Pulmonary artery endothelial cell (primary cell): ENCODE results near the gene CNTRL. TPM values are rescaled to one million over a fixed set of nuclear protein-coding genes. Genes with fewer than 3 reads are reported as not detected.
"Not testable (repeated sequence)": the region's sequence is repeated elsewhere in the genome, so short reads cannot be mapped to it uniquely, and the experiment has no call there.

Experiments used
- DNase-seq: peaks from one replicate; pipeline ENCODE4 v3.0.0-alpha.2; 2011; ENCODE audit warnings: low read depth, low spot score
- total RNA-seq: library from RNA; depleted of rRNA; stranded (reverse); fragments of >200 nt; gene quantifications from 2 replicates; pipeline ENCODE4 v1.2.3, GENCODE V29; 2014

Gene CNTRL, protein sequence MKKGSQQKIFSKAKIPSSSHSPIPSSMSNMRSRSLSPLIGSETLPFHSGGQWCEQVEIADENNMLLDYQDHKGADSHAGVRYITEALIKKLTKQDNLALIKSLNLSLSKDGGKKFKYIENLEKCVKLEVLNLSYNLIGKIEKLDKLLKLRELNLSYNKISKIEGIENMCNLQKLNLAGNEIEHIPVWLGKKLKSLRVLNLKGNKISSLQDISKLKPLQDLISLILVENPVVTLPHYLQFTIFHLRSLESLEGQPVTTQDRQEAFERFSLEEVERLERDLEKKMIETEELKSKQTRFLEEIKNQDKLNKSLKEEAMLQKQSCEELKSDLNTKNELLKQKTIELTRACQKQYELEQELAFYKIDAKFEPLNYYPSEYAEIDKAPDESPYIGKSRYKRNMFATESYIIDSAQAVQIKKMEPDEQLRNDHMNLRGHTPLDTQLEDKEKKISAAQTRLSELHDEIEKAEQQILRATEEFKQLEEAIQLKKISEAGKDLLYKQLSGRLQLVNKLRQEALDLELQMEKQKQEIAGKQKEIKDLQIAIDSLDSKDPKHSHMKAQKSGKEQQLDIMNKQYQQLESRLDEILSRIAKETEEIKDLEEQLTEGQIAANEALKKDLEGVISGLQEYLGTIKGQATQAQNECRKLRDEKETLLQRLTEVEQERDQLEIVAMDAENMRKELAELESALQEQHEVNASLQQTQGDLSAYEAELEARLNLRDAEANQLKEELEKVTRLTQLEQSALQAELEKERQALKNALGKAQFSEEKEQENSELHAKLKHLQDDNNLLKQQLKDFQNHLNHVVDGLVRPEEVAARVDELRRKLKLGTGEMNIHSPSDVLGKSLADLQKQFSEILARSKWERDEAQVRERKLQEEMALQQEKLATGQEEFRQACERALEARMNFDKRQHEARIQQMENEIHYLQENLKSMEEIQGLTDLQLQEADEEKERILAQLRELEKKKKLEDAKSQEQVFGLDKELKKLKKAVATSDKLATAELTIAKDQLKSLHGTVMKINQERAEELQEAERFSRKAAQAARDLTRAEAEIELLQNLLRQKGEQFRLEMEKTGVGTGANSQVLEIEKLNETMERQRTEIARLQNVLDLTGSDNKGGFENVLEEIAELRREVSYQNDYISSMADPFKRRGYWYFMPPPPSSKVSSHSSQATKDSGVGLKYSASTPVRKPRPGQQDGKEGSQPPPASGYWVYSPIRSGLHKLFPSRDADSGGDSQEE (N-terminal part only)
- 8.9 and 13.3 TPM in 2 replicates for total RNA-seq

DNA sequence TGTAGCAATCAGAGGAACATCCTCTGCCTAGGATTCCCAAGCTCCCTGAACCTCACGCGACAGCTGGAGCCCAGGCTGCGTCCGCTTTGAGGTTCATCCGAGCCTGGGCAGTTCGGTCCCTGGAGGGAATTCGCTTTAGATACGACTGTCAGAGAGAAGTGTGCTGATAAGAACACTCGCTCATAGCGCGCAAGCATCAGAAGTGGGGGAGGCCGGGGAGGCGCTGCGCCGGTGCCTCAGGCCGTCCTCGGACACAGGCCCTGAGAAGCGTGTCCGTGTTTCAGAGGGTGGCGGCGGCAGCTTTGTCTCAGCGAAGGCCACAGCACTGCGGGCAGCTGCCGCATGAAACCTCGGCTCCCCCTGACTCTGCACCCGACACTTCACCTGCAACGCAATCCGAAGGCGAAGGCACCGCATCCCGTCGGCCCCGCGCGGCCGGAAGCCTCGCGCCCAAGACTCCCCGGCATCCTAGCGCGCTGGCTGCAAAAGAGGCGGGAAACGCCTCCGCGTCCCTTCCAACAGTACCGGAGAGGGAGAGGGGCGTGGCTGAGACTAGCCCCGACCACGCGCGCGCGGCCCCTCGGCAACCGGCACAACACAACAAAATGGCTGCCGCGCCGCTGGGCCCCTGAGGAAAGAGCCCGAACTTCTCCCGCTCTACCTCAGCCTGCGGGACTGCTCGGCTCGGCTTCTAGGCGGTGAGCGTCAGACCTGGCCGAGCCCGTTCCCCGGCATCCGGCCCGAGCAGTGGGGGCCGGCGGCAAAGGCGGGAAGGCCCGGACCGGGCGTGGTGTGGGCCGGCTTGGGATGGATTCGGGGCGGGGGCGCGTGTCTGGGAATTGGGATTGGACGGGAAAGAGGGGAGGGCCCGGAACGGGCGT, at the start of gene CNTRL:
CNTRL (plus strand) TSS at position 586 of the 881 bp plus-strand sequence. CDS start 13,372 bp downstream, outside the sequence.
- DNase-seq: peak; percentile 54

DNA sequence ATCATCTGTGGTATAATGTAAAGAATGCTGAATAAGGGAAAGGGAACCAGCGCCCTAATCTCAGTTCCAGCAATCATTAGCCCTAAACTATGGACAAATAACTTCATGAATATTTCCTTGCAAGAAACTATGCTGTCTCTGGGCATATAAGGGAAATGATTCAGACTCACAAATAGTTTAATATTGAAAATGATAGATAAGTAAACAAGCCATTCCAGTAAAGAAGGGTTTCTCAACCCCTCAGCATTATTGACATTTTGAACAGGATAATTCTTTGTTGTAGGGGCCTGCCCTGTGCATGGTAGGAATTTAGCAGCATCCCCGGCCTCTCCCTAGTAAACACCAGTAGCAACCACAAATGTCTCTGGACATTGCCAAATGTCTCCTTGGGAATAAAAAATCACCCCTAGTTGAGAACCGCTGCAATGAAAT, 48.5 kb upstream of the CNTRL start:
- DNase-seq: no peak

DNA sequence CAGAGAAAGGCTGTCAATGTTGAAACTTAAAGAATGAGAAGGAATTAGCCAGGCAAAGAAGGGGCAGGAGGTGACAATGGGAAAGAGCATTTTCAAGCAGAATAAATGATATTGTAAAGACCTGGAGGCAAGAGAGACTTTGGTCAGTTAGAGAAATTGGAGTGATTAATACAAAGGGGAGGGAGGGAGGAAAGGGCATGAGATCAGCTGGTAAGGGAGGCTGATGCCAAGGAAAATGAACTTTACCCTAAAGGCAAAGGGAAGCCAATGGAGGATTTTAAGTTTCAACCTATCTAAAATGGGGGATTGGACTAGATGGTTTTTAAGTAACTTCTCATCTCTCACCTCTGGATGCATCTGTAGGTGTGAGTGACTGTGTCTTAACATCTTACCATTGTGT, 48.0 kb upstream of the CNTRL start:
- DNase-seq: no peak

DNA sequence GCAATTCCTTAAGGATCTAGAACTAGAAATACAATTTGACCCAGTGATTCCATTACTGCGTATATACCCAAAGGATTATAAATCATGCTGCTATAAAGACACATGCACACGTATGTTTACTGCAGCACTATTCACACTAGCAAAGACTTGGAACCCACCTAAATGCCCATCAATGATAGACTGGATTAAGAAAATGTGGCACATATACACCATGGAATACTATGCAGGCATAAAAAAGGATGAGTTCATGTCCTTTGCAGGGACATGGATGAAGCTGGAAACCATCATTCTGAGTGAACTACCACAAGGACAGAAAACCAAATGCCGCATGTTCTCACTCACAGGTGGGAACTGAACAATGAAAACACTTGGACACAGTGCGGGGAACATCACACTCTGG, 46.5 kb upstream of the CNTRL start:
- DNase-seq: not testable (repeated sequence)

DNA sequence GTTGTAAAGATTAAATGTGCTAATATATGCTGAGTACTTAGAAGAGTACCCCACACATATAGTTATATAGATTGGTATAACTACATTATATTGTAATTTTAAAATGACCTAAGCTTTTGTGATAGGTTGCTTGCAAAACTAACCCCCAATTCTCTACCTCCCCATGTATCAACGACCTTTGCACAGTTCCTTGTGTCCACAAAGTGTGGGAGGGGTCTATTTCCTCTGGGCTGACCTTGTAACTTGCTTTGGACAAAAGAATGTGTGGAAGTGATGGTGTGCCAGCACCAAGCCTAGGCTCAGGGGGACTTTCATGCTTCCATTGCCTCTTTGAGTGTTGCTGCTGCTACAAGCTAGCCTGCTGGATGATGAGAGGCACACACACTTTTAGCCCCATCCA, 45.3 kb upstream of the CNTRL start:
- no peak for DNase-seq

DNA sequence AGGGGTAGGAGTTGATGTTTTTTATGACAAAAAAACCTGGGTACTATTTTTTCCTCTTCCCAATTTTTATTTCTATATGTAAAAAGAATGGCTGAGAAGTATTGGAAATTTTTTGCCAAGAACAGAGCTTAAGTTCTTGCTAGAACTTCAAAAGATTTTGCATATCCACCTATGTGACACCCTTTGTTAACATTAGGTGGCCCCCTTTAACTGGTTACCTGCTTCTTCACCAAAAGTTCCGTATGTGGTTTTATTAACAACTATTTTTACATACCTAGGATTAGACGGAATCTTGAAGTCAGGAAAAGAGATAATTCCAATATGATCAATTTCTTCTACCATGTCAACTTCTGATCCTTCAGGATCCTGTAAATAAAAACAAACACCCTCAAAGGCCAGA, 40.2 kb upstream of the CNTRL start:
- DNase-seq: no peak

DNA sequence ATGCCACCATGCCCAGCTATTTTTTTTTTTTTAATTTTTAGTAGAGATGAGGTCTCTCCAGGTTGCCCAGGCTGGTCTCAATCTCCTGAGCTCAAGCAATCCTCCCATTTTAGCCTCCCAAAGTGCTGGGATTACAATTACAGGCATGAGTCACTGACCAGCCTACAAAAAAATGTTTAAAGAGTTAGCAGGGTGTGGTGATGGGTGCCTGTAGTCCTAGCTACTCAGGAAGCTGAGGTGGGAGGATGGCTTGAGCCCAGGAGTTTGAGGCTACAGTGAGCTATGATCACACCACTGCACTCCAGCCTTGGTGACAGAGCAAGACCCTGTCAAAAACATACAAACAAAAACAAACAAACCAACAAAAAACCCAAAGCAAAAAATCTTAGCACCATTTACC, 39.0 kb upstream of the CNTRL start:
- DNase-seq: not testable (repeated sequence)

DNA sequence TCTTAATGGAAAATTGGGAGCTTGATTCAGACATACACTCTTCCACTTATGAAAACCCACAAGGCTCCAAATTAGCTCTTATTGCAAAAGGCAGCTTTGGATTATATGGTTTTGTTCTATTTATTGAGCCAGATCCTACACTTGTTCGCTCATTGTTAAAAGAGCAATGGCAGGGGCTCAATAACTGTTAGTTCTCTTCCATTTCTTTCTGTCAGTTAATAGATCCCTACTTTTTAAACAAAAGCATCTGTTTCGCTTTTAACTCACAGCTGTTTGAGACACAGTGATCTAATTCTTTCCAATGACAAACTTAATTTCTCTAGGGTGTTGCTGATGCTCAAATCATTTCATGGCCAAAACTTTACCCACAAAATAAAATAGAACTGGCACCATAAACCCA, 36.4 kb upstream of the CNTRL start:
- DNase-seq: no peak

DNA sequence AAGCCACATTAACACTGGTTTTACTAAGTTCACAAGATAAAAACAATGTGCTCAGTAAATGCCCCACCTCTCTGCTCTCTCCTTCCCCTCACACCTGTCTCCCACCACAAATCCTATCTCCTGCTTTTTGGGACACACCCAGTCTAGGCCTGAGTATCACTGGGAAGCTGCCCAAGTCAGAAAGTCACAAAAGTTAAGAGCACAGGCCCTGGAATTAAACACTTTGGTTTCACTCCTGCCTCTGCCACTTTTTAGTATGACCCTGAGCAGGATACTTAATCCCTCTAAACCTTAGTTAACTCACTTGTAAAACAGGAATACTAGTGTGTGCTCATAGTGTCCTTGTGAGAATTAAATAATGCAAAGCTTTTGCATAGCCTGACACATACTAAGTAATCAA, 36.0 kb upstream of the CNTRL start:
- DNase-seq: no peak

DNA sequence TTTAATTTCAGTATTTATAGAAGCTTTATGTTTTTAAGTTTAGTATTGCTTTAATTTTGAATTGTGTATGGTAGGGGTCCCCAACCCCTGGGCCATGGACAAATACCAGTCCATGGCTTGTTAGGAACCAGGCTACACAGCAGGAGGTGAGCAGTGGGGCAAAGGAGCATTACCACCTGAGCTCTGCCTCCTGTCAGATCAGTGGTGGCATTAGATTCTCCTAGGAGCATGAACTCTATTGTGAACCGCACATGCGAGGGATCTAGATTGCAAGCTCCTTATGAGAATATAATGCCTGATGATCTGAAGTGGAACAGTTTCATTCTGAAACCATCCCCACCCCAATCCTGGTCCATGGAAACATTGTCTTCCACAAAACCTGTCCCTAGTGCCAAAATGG, 26.6 kb upstream of the CNTRL start:
- DNase-seq: no peak

DNA sequence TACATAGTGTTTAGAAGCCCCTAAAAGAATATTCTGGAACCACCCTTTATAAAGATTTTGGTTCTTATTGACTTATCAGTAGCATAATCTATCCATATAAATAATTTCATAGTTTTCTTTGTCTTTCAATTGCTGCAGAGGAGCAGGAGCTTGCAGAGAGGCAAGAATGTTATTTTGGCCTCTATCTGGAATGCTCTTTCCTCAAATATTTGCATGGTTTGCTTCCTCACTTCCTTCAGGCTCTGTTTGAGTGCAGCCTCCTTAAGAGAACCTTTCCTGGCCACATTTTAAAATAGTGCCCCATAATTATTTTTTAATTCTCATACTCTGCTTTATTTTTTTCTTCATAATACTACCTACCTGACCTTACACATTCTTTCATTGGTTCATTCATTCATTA, 26.1 kb upstream of the CNTRL start:
- no peak for DNase-seq

DNA sequence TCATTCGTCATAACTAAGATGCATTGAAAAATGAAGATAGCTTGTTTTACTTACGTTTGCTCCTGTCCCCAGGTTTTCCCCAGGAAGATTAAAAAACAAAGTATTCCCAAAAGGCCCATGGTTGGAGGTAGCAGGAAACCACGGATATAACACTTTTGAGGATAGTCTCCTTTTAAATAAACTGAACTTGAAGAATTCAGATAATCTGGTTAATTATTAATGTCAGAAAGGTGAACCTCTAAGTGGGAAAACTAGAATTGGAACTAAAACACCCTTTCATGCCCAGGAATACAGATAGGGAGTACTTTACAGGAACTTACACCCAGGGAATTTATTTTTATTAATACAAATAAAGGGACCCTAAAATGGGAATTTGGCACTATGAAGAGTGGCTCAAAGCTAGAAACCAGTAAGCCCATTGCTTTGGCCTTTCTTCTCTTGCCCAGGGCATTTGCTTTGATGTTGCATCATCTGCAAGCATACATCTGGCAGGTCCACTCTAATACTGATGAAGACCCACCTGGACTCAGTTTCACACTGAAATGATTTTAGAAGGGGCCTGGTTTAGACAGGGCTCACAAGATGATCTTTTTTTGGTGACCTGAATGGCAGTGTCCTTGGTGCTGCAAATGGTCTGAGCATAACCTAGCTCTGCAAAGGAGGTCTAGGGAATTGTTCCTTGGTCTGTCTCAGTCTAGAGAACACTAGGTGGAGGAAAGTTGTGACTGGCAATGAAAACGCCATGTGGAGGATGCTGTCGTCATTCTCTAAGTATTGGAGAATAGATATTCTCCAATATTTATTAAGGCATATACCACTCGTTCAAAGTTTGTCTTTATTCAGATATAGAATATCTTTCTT, 24.4 kb upstream of the CNTRL start, which contains the start of gene C5:
C5 (minus strand) TSS at position 148 of the 861 bp plus-strand sequence; CDS start at position 119, 29 bp downstream.
- no peak for DNase-seq

DNA sequence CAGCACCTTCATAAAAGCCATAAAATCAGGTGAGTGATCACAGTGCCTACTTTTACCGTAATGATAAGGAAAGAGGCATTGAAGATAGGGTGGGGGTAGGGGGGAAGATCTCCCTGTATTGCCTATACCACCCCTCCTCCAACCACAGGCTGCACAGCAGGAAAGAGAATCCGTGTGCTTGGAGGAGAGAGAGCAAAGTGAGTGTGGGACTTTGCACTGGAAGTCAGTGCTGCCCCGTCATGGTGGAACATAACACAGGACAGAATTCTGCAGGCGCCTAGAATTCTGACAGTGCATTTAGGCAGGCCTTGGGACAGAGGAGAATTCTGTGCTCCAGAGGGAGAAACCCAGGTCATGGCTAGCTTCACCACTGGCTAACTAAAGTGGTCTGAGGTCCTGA, 21.2 kb upstream of the CNTRL start:
- no peak for DNase-seq

DNA sequence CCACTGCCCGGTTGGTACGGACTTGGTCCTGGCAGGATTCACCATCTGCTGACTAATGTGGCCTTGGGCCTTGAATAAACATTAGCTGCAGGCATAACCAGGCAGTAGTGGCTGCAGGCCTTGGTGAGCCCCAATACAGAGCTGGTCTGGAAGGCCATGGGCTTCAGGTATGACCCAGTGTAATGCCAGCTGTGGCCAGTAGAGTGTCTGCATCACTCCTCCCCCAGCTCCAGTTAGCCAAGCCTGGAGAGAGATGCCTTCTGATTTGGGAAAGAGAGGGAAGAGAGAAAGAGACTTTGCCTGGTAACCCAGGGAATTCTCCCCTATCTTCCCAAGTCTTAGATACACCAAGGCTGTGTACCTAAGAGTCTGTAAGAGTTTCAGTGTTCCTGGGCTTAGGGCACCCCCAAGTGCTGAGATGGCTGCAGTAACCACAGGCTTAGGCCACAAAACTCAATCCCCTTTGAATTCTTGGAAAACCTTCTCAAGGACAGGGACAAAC, 19.1 kb upstream of the CNTRL start:
- DNase-seq: no peak

DNA sequence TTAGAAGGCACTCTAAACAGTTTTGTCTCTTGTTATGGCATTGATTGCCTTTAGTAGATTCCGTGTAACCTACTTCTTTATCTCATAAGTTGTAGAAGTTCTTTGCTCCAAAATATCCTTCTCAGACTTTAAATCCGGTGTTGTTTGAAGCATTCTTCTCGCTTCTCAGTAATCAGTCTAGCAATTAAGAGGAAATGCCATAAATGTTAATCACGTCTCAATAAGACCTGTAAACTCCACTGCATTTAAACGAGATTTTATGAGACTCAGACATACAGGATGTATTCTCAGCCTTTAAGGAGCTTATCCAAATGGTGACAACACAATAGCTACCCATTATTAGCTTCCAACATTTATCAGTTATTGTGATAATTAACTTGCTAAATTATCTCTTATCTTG, 16.9 kb upstream of the CNTRL start:
- DNase-seq: no peak

DNA sequence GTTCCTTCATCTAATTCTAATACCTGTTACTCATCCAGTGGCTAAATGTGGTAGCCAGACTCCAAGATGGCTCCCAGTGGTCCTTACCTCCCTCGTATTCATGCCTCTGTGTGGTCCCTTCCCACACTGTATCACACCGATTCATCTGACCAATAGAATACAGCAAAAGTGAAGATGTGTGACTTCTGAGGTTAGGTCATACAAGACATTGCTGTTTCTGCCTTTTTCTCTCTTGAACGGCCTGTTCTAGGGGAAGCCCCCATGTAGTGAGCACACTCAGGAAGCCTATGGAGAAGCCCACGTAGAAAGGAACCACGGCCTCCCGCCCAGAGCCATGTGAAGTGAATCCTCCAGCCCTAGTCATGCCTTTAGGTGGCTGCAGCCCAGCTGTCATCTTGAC, 15.2 kb upstream of the CNTRL start:
- no peak for DNase-seq

DNA sequence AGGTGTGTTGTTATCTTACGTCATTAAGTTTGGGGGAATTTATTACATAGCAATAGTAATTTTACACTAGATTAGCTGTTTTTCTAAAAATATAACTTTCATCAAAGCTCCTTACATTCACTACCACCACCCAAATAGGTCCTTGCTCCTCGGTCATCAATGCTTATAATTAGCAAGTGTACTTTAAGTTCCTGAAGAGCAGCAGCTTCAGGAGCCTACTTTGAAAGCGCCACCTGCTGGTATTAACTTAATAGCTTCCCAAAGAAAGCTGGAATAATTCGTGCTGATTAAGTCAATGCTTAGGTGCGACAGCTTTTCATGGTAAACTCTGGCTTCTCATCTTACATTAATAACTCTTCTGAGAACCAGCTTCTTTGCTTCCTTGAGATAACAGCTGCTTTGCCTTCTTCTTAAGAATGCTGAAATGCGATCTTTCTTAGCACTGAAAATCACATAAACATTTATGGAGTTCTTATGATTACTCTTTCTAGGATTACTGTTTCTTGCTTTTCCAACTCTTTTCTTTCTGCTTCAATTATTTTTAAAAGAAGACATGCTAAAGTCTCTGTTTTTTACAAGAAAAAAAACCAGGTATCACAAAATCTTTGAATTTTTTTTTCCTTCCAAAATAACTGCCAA, 14.6 kb upstream of the CNTRL start:
- peak; percentile 46 for DNase-seq

DNA sequence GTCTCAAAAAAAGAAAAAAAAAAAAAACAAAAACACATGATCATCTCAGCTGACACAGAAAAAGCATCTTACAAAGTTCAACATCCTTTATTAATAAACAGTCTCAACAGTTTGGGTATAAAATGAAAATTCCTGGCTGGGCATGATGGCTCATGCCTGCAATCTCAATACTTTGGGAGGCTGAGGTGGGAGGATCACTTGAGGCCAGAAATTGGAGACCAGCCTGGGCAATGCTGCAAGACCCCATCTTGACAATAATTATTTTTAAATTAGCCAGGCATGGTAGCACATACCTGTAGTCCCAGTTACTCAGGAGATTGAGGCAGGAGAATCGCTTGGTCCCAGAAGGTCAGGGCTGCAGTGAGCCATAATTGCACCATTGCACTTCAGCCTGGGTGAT, 7.9 kb upstream of the CNTRL start:
- DNase-seq: no peak

DNA sequence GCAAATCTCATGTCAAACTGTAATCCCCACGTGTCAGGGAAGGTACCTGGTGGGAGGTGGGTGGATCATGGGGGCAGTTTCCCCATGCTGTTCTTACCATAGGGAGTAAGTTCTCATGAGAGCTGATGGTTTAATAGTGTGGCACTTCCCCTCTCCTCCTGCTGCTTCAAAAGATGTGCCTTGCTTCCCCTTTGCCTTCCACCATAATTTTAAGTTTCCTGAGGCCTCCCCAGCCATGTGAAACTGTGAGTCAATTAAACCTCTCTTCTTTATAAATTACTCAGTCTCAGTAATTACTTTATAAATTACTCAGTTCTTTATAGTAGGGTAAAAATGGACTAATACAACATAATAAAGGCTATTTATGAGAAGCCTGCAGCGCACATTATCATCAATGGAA, 7.1 kb upstream of the CNTRL start:
- DNase-seq: no peak
